Limb (tissue), 2 donors: Measurements from ENCODE around the gene CHTOP.
"Not testable (repeated sequence)": the region's sequence is repeated elsewhere in the genome, so short reads cannot be mapped to it uniquely, and the experiment has no call there.

Experiments
- DNase-seq, 2 donors: peaks; one replicate each; pipeline ENCODE4 v3.0.0-alpha.2; 2016; ENCODE audit errors: extremely low spot score in 2 of 2

CHTOP gene

GRCh38 chr1:153659175-153659534 is 25.3 kb downstream of the CHTOP start:
- DNase-seq = no peak

GRCh38 chr1:153659656-153660055 is 25.8 kb downstream of the CHTOP start:
- DNase-seq = no peak

- no peak for DNase-seq
Measured at GRCh38 chr1:153661111-153661708, 27.3 kb downstream of the CHTOP start.

- no peak for DNase-seq
Measured at GRCh38 chr1:153662269-153662668, 28.4 kb downstream of the CHTOP start.

GRCh38 chr1:153663211-153663610 is 29.3 kb downstream of the CHTOP start:
- no peak for DNase-seq

- no peak for DNase-seq
Measured at GRCh38 chr1:153667439-153667838, 33.6 kb downstream of the CHTOP start.

- DNase-seq = not testable (repeated sequence)
Measured at GRCh38 chr1:153668672-153669071, 34.8 kb downstream of the CHTOP start.

- DNase-seq = no peak
Measured at GRCh38 chr1:153669606-153670005, 35.7 kb downstream of the CHTOP start.

GRCh38 chr1:153670257-153670858 is 36.5 kb downstream of the CHTOP start:
- no peak for DNase-seq

- DNase-seq = peak; percentile 98 to 99
Measured at GRCh38 chr1:153670859-153671627, 37.2 kb downstream of the CHTOP start, which contains the start of gene ILF2. Gene ILF2 (minus strand): TSS chr1:153670993. CDS start chr1:153670922, 71 bp downstream.

- peak in 1 of 2 donors; percentile 43 for DNase-seq
Measured at GRCh38 chr1:153671628-153672353, 37.9 kb downstream of the CHTOP start.

GRCh38 chr1:153673511-153673910 is 39.6 kb downstream of the CHTOP start:
- no peak for DNase-seq

GRCh38 chr1:153677718-153678518 is 44.1 kb downstream of the CHTOP start:
- peak; percentile 66 to 75 for DNase-seq

- DNase-seq = peak in 1 of 2 donors; percentile 56
Measured at GRCh38 chr1:153678519-153679336, 44.9 kb downstream of the CHTOP start, which contains the start of gene NPR1. Gene NPR1 (plus strand): TSS chr1:153678688. CDS start chr1:153679109, 421 bp downstream.

GRCh38 chr1:153679337-153680119 is 45.7 kb downstream of the CHTOP start:
- DNase-seq = peak in 1 of 2 donors; percentile 46

- DNase-seq = no peak
Measured at GRCh38 chr1:153680120-153680403, 46.2 kb downstream of the CHTOP start.

GRCh38 chr1:153682730-153683129 is 48.9 kb downstream of the CHTOP start:
- no peak for DNase-seq

GRCh38 chr1:153683854-153684253 is 50.0 kb downstream of the CHTOP start:
- no peak for DNase-seq

- DNase-seq = no peak
Measured at GRCh38 chr1:153684892-153685291, 51.0 kb downstream of the CHTOP start.
